Loucy (cell line): ENCODE data around the gene IARS2.

ENCODE experiments used
- H2AFZ ChIP-seq: fragments of 200-600 bp; sonication (generic); 2 replicates; pipeline ENCODE4 v1.6.0; 2016; ENCODE audit warnings: antibody characterized with exemption, mild to moderate bottlenecking, low read length, moderate library complexity
- H3F3A ChIP-seq: fragments of 200-600 bp; 2 replicates; pipeline ENCODE4 v1.6.0; 2016; ENCODE audit warnings: antibody characterized with exemption, low read depth, mild to moderate bottlenecking
- H3K27me3 ChIP-seq: fragments of 200-600 bp; sonication (generic); 2 replicates; pipeline ENCODE4 v1.6.1; 2014; ENCODE audit warnings: low read length, mild to moderate bottlenecking; ENCODE audit not compliant: insufficient read depth, poor library complexity, severe bottlenecking
- H3K36me3 ChIP-seq: fragments of 200-600 bp; sonication (generic); 2 replicates; pipeline ENCODE4 v1.6.1; 2016; ENCODE audit warnings: low read length; ENCODE audit not compliant: insufficient read depth
- H3K4me1 ChIP-seq: fragments of 200-600 bp; sonication (generic); 2 replicates; pipeline ENCODE4 v1.5.1; 2014; ENCODE audit warnings: low read length, mild to moderate bottlenecking; ENCODE audit not compliant: insufficient read depth, poor library complexity, severe bottlenecking
- H3K4me2 ChIP-seq: fragments of 200-600 bp; sonication (generic); 2 replicates; pipeline ENCODE4 v1.6.0; 2014; ENCODE audit warnings: antibody characterized with exemption, low read length, low read depth, mild to moderate bottlenecking; ENCODE audit not compliant: poor library complexity, severe bottlenecking
- H3K4me3 ChIP-seq: fragments of 200-600 bp; sonication (generic); 2 replicates; pipeline ENCODE4 v1.5.1; 2014; ENCODE audit warnings: low read length, mild to moderate bottlenecking, mixed read lengths; ENCODE audit not compliant: poor library complexity, severe bottlenecking
- H3K79me2 ChIP-seq: fragments of 200-600 bp; sonication (generic); 2 replicates; pipeline ENCODE4 v1.6.1; 2014; ENCODE audit warnings: low read length; ENCODE audit not compliant: insufficient read depth
- H3K9ac ChIP-seq: fragments of 200-600 bp; sonication (generic); 2 replicates; pipeline ENCODE4 v1.6.0; 2014; ENCODE audit warnings: mild to moderate bottlenecking, low read depth, low read length, moderate library complexity; ENCODE audit not compliant: poor library complexity, severe bottlenecking
- H3K9me2 ChIP-seq: fragments of 200-600 bp; sonication (generic); replicated peaks from 2 replicates; pipeline ENCODE4 v1.6.1; 2016; ENCODE audit warnings: low read depth, low read length, mixed read lengths
- H3K9me3 ChIP-seq: fragments of 200-600 bp; sonication (generic); 2 replicates; pipeline ENCODE4 v1.6.1; 2014; ENCODE audit warnings: mild to moderate bottlenecking, antibody characterized with exemption, low read length, low read depth; ENCODE audit not compliant: insufficient read depth
- H4K20me1 ChIP-seq: fragments of 200-600 bp; sonication (generic); 2 replicates; pipeline ENCODE4 v1.6.0; 2014; ENCODE audit warnings: antibody characterized with exemption, low read length, mild to moderate bottlenecking; ENCODE audit not compliant: insufficient read depth, poor library complexity, severe bottlenecking
- CTCF ChIP-seq: fragments of 200-600 bp; sonication (generic); conservative IDR thresholded peaks from 2 replicates; pipeline ENCODE4 v1.5.1; 2014; ENCODE audit warnings: mild to moderate bottlenecking, antibody characterized with exemption, low read length
- EZH2phosphoT487 ChIP-seq: fragments of 200-600 bp; IDR thresholded peaks from 2 replicates; pipeline ENCODE4 v1.6.1; 2018; ENCODE audit warnings: antibody characterized with exemption, mild to moderate bottlenecking, moderate library complexity, borderline replicate concordance

The IARS2 gene

GRCh38 chr1:220184506-220184905 is 90.6 kb downstream of the IARS2 start:
- Histone ChIP-seq H3K9me3 (no peaks in the 10 kb centered on the region), H4K20me1 (no peaks in the 10 kb centered on the region), H3K4me3 (no peak overlapping the region), H3K36me3 (peaks cover 41% of the 10 kb centered on the region; the same call in 1 of the 2 replicates), H3K4me1 (no peaks in the 10 kb centered on the region), H2AFZ (no peak overlapping the region), H3K9ac (no peak overlapping the region), H3K4me2 (no peak overlapping the region), H3K27me3 (no peaks in the 10 kb centered on the region), H3K79me2 (no peaks in the 10 kb centered on the region), H3K9me2 (no peaks in the 10 kb centered on the region), H3F3A (no peaks in the 10 kb centered on the region)
- TF ChIP-seq EZH2phosphoT487: no peak
- TF ChIP-seq CTCF: no peak

GRCh38 chr1:220186752-220187151 is 92.8 kb downstream of the IARS2 start:
- Histone ChIP-seq H3K79me2 (no peaks in the 10 kb centered on the region), H3K9ac (no peak overlapping the region), H3K4me3 (no peak overlapping the region), H3K9me3 (no peaks in the 10 kb centered on the region), H4K20me1 (no peaks in the 10 kb centered on the region), H3K36me3 (peaks cover 42% of the 10 kb centered on the region; the same call in 1 of the 2 replicates), H3K9me2 (no peaks in the 10 kb centered on the region), H3K4me1 (no peaks in the 10 kb centered on the region), H3K27me3 (no peaks in the 10 kb centered on the region), H3F3A (no peaks in the 10 kb centered on the region), H3K4me2 (no peak overlapping the region), H2AFZ (no peak overlapping the region)
- no peak for TF ChIP-seq CTCF
- TF ChIP-seq EZH2phosphoT487: no peak

- Histone ChIP-seq H3K4me3 (no peak overlapping the region), H3K36me3 (peaks cover 48% of the 10 kb centered on the region)
Measured at GRCh38 chr1:220188538-220188937, 94.6 kb downstream of the IARS2 start.

More at GRCh38 chr1:220188538-220188937, 94.6 kb downstream of the IARS2 start:
- no peaks in the 10 kb centered on the region for H4K20me1 ChIP-seq
- H3K4me1 ChIP-seq: no peaks in the 10 kb centered on the region
- no peaks in the 10 kb centered on the region for H3K27me3 ChIP-seq
- no peaks in the 10 kb centered on the region for H3K79me2 ChIP-seq
- no peaks in the 10 kb centered on the region for H3K9me2 ChIP-seq
- H3K9ac ChIP-seq: no peak overlapping the region
- H3K9me3 ChIP-seq: no peaks in the 10 kb centered on the region
- H2AFZ ChIP-seq: no peak overlapping the region
- H3K4me2 ChIP-seq: no peak overlapping the region
- no peaks in the 10 kb centered on the region for H3F3A ChIP-seq
- TF ChIP-seq EZH2phosphoT487 (no peak), CTCF (no peak)
